Prostate gland (tissue), 2 donors: ENCODE data around the gene ABCB7. TPM values are rescaled to one million over a fixed set of nuclear protein-coding genes. Genes with fewer than 3 reads are reported as not detected.

Source experiments
- DNase-seq: peaks from one replicate; pipeline ENCODE4 v3.0.0-alpha.2; 2019; ENCODE audit warnings: low spot score
- H3K27ac ChIP-seq, 2 donors: fragments of 200-600 bp; sonication (generic); 2 replicates each; pipeline ENCODE4 v1.5.1; 2017 to 2019
- H3K27me3 ChIP-seq: fragments of 200-600 bp; sonication (generic); replicated peaks from 2 replicates; pipeline ENCODE4 v1.5.1; 2019; ENCODE audit not compliant: insufficient read depth
- H3K36me3 ChIP-seq, 2 donors: fragments of 200-600 bp; sonication (generic); 1 replicate in 1 of 2; 2 replicates in 1 of 2; pipeline versions ENCODE4 v1.5.1 to v1.8.1; 2017 to 2019
- H3K4me1 ChIP-seq: fragments of 200-600 bp; sonication (generic); replicated peaks from 2 replicates; pipeline ENCODE4 v1.5.1; 2019
- H3K4me3 ChIP-seq, 2 donors: fragments of 200-600 bp; sonication (generic); 2 replicates each; pipeline ENCODE4 v1.5.1; 2017 to 2019
- H3K9me3 ChIP-seq: fragments of 200-600 bp; sonication (generic); 2 replicates; pipeline ENCODE4 v1.5.1; 2017
- CTCF ChIP-seq, 4 experiments: fragments of 200-600 bp in 2 of 4; fragments of 450-650 bp in 2 of 4; sonication (generic) in 2 of 4; IDR thresholded peaks; 1 replicate in 3 of 4; 2 replicates in 1 of 4; pipeline ENCODE4 v1.5.1; 2016 to 2019; ENCODE audit warnings: antibody characterized with exemption in 4 of 4, mild to moderate bottlenecking in 2 of 4, moderate library complexity in 2 of 4
- POLR2A ChIP-seq: fragments of 450-650 bp; IDR thresholded peaks from one replicate; pipeline ENCODE4 v1.6.1; 2016; ENCODE audit warnings: antibody characterized with exemption, mild to moderate bottlenecking
- POLR2AphosphoS5 ChIP-seq: sonication (generic); formaldehyde crosslinking; IDR thresholded peaks from one replicate; pipeline ENCODE4 v1.6.1; 2017; ENCODE audit warnings: antibody characterized with exemption
- WGBS: methylation state at CpG from one replicate; pipeline ENCODE4 v1.1.5; 2018; 5-methylcytosine and 5-hydroxymethylcytosine counted together
- intact Hi-C: fragments of 100-400 bp; cut with DNase I; formaldehyde crosslinking; loops from one replicate; pipeline ENCODE4 v1.14.2; 2022
- total RNA-seq, 2 donors: library from RNA; depleted of rRNA; stranded (reverse); fragments of >200 nt; gene quantifications; one replicate each; pipeline ENCODE4 v1.1.0, GENCODE V29; 2016

The ABCB7 gene
- total RNA-seq, 2 donors from 2014 or later: 41.1 to 64.3 TPM

GRCh38 chrX:75156531-75156945 lies 455 bp upstream of the ABCB7 start:
- intact Hi-C loops: loop anchor here (10.0 kb wide), 3 partner anchors 232 to 552 kb away; partner anchors contain the start of gene NEXMIF
- Histone ChIP-seq H3K4me1 (no peaks in the 10 kb centered on the region), H3K27me3 (no peaks in the 10 kb centered on the region), H3K36me3 (no peaks in the 10 kb centered on the region), H3K9me3 (no peaks in the 10 kb centered on the region), H3K27ac (peak overlapping the region; percentile 67 to 77), H3K4me3 (peak overlapping the region; percentile 45 to 54)
- WGBS: 2% methylated on average over 7 of the region's 7 CpGs
- peak; percentile 4 for DNase-seq
- no peak for TF ChIP-seq POLR2AphosphoS5
- no peak for TF ChIP-seq CTCF (IDR thresholded peaks at IDR 0.05)
- no peak for TF ChIP-seq POLR2A

- no peaks in the 10 kb centered on the region for H3K27me3 ChIP-seq
- H3K4me1 ChIP-seq: no peaks in the 10 kb centered on the region
- no peak for DNase-seq
- H3K9me3 ChIP-seq: no peaks in the 10 kb centered on the region
- H3K27ac ChIP-seq: peak overlapping the region; percentile 67 to 77
- no peaks in the 10 kb centered on the region for H3K36me3 ChIP-seq
- 2% methylated on average over 6 of the region's 6 CpGs for WGBS
- intact Hi-C loops: loop anchor here (10.0 kb wide), 3 partner anchors 231 to 551 kb away; partner anchors contain the start of gene NEXMIF
- TF ChIP-seq POLR2AphosphoS5 (no peak), CTCF (IDR thresholded peaks at IDR 0.05) (no peak), POLR2A (no peak)
- peak overlapping the region; percentile 45 to 54 for H3K4me3 ChIP-seq
Observed at GRCh38 chrX:75155447-75155826, 646 bp downstream of the ABCB7 start.

- Histone ChIP-seq H3K27ac (no peak overlapping the region), H3K27me3 (no peaks in the 10 kb centered on the region), H3K4me3 (no peak overlapping the region), H3K9me3 (no peaks in the 10 kb centered on the region), H3K4me1 (no peaks in the 10 kb centered on the region), H3K36me3 (no peaks in the 10 kb centered on the region)
- WGBS: 33% methylated on average over 1 of the region's 1 CpG
- TF ChIP-seq POLR2A (no peak), CTCF (IDR thresholded peaks at IDR 0.05) (no peak), POLR2AphosphoS5 (no peak)
- intact Hi-C loops: loop anchor here (10.0 kb wide), 3 partner anchors 230 to 550 kb away; partner anchors contain the start of gene NEXMIF
- DNase-seq: no peak
Observed at GRCh38 chrX:75154871-75155270, 1.2 kb downstream of the ABCB7 start.

- Histone ChIP-seq H3K9me3 (no peaks in the 10 kb centered on the region), H3K4me3 (no peak overlapping the region), H3K36me3 (no peaks in the 10 kb centered on the region), H3K27ac (no peak overlapping the region), H3K27me3 (no peaks in the 10 kb centered on the region), H3K4me1 (no peaks in the 10 kb centered on the region)
- 61% methylated on average over 3 of the region's 3 CpGs for WGBS
- intact Hi-C loops: loop anchor here (10.0 kb wide), 3 partner anchors 227 to 547 kb away; partner anchors contain the start of gene NEXMIF
- DNase-seq: no peak
- TF ChIP-seq CTCF (IDR thresholded peaks at IDR 0.05): no peak
- no peak for TF ChIP-seq POLR2A
- no peak for TF ChIP-seq POLR2AphosphoS5
Observed at GRCh38 chrX:75151827-75152592, 4.1 kb downstream of the ABCB7 start.

GRCh38 chrX:75149654-75150053 lies 6.4 kb downstream of the ABCB7 start:
- DNase-seq: no peak
- Histone ChIP-seq H3K4me3 (no peak overlapping the region), H3K4me1 (no peaks in the 10 kb centered on the region), H3K9me3 (no peaks in the 10 kb centered on the region), H3K36me3 (no peaks in the 10 kb centered on the region), H3K27ac (no peak overlapping the region), H3K27me3 (no peaks in the 10 kb centered on the region)
- WGBS: 95% methylated on average over 1 of the region's 1 CpG
- TF ChIP-seq CTCF (IDR thresholded peaks at IDR 0.05): no peak
- no peak for TF ChIP-seq POLR2AphosphoS5
- no peak for TF ChIP-seq POLR2A
- intact Hi-C loops: loop anchor here (10.0 kb wide), 3 partner anchors 225 to 545 kb away; partner anchors contain the start of gene NEXMIF
